ENCODE data around the gene TACR1.

DNA sequence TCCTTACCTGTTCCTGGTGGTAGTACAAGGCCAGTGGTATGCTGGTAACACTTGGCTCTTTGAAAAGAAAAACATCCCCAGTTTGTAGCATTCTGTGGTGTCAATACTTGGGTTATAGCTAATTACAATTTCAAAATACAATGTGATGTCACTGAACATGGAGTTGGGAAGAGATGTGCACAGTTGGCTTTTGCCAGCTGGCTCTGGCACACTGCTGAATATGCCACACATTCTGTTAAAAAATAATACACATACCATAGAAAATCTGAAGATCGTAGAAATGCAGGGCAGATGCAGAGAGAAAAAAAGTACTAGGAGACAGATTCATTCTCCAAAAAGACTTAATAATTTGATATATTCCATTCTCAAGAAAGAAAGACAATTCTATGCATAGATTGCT lies 101.5 kb downstream of the TACR1 start:
- TF ChIP-seq, protein P1, sequence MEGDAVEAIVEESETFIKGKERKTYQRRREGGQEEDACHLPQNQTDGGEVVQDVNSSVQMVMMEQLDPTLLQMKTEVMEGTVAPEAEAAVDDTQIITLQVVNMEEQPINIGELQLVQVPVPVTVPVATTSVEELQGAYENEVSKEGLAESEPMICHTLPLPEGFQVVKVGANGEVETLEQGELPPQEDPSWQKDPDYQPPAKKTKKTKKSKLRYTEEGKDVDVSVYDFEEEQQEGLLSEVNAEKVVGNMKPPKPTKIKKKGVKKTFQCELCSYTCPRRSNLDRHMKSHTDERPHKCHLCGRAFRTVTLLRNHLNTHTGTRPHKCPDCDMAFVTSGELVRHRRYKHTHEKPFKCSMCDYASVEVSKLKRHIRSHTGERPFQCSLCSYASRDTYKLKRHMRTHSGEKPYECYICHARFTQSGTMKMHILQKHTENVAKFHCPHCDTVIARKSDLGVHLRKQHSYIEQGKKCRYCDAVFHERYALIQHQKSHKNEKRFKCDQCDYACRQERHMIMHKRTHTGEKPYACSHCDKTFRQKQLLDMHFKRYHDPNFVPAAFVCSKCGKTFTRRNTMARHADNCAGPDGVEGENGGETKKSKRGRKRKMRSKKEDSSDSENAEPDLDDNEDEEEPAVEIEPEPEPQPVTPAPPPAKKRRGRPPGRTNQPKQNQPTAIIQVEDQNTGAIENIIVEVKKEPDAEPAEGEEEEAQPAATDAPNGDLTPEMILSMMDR (IDR thresholded peaks at IDR 0.05), result no peak
- TF ChIP-seq POLR2A (IDR thresholded peaks at IDR 0.05), result no peak

Measured in Peyer's patch (tissue), 4 donors.